Activated CD8-positive, alpha-beta memory T cell treated with anti-CD3 and anti-CD28 coated beads for 36 hours (primary cell): ENCODE measurements around the gene USP4. TPM values are rescaled to one million over a fixed set of nuclear protein-coding genes. Genes with fewer than 3 reads are reported as not detected.

Experiments
- total RNA-seq, 2 experiments: library from RNA; stranded (reverse); gene quantifications; one replicate each; pipeline ENCODE4 v1.2.3, GENCODE V29; 2021

The USP4 gene
- total RNA-seq, 2 experiments from 2014 or later = 69.7 to 71.5 TPM

Other genes starting within 250 kb of the USP4 start
- gene QRICH1, start 246.0 kb downstream of the USP4 start, total RNA-seq = 100 to 1,000 TPM; 117 to 118 TPM
- gene QARS1, start 235.3 kb downstream of the USP4 start, total RNA-seq = 100 to 1,000 TPM; 242 TPM
- 10 to 100 TPM; 56.7 to 57.9 TPM for gene USP19, start 219.2 kb downstream of the USP4 start, total RNA-seq
- not detected for gene LAMB2, start 207.0 kb downstream of the USP4 start, total RNA-seq
- gene CCDC71, start 173.7 kb downstream of the USP4 start, total RNA-seq = 10 to 100 TPM; 29.6 to 31.2 TPM
- 1 to 10 TPM; 2.0 to 3.4 TPM for gene KLHDC8B, start 168.5 kb downstream of the USP4 start, total RNA-seq
- gene C3orf62, start 62.8 kb downstream of the USP4 start, total RNA-seq = 1 to 10 TPM; 6.9 TPM
- gene GPX1, start 18.3 kb upstream of the USP4 start, total RNA-seq = 100 to 1,000 TPM; 217 to 219 TPM
- 100 to 1,000 TPM; 466 to 470 TPM for gene RHOA, start 71.9 kb upstream of the USP4 start, total RNA-seq
- gene TCTA, start 72.4 kb upstream of the USP4 start, total RNA-seq = 10 to 100 TPM; 17.7 to 17.9 TPM
- 1 to 10 TPM in 1 of 2 experiments, under 1 TPM in 1; 0.99 to 1.5 TPM for gene AMT, start 82.4 kb upstream of the USP4 start, total RNA-seq
- 10 to 100 TPM; 10.9 to 11.0 TPM for gene NICN1, start 89.3 kb upstream of the USP4 start, total RNA-seq
- gene DAG1, start 130.2 kb upstream of the USP4 start, total RNA-seq = 10 to 100 TPM; 17.8 to 20.9 TPM
- gene BSN, start 214.4 kb upstream of the USP4 start, total RNA-seq = under 1 TPM; 0.25 to 0.30 TPM